GM08714 (cell line): ENCODE measurements around the gene THAP3.
"Not testable (repeated sequence)": the region's sequence is repeated elsewhere in the genome, so short reads cannot be mapped to it uniquely, and the experiment has no call there.

Experiments
- H3K4me3 ChIP-seq: fragments of 200-500 bp; sonication (Bioruptor generic); 2 replicates; pipeline ENCODE4 v1.5.1; 2014; ENCODE audit warnings: mild to moderate bottlenecking, low read length, inconsistent platforms
- ZNF274 ChIP-seq: IDR thresholded peaks from 2 replicates; pipeline ENCODE4 v1.6.1; 2012; ENCODE audit warnings: mild to moderate bottlenecking, low read depth, low read length

THAP3 gene

DNA sequence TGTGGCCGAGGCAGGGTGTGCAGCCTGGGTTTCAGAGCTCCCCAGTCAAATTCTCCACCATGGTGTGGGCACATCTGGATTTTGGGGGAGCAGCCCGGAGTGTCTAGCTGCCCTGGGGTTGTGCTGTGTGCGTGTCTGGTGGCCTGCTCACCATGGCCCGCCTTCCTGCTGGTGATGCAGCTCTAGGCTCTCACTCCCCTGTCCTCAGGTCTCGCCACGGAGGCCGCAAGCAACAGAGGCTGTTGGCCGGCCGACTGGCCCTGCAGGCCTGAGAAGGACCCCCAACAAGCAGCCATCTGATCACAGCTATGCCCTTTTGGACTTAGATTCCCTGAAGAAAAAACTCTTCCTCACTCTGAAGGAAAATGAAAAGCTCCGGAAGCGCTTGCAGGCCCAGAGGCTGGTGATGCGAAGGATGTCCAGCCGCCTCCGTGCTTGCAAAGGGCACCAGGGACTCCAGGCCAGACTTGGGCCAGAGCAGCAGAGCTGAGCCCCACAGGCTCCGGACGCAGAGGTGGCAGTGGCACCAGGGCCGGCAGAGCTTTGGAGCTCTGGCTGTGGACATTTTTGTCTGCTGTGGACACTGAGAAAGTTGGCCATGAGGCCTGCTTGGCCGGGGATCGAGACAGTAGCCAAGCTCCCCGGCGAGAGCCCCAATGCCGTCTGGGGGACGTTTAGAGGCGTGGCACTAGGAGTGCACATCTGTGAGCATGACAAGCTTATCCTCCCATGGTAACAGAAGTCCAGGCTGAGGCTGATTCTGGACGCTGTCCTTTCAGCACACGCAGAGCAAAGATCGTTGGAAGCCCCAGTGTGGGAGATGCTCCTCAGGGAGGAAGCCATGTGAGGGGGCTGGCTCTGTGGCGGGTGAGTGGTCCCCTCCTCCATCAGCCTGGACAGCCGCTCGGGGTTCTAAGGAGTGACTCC lies 8.2 kb downstream of the THAP3 start:
- no peak for TF ChIP-seq ZNF274
- no peak overlapping the region for H3K4me3 ChIP-seq

DNA sequence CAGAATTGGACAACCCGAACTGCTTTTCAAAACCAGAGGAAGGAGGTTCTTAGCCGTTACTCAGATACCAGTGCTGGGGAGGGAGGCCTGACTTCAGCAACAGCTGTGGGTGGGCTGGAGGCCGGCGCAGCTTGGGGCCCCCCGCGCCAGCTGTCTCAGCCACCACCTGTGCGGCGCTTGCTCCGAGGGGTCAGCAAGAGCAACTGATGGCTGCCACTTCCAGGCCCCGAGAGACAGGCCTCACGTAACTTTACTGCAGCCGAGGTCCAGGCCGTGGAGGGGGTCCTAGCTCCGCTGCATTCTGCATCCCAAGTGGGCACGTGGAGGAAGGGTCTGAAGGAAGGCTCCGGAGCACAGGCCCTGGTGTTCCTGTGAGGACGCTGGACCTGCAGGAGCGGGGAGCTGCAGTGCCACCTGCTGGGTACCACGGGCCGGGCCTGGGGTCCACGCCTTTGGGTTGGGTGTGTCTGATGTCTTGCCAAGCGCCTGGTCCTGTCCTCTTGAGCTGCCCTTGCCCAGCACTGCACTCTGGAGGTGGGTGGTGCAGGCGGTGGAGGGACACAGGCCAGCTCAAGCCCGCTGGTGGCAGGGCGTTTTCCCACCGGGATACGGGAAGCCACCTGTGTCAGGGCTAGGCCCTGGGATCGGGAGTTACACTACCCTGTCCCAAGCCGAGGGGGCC lies 9.8 kb downstream of the THAP3 start:
- H3K4me3 ChIP-seq, result no peak overlapping the region
- TF ChIP-seq ZNF274, result no peak

DNA sequence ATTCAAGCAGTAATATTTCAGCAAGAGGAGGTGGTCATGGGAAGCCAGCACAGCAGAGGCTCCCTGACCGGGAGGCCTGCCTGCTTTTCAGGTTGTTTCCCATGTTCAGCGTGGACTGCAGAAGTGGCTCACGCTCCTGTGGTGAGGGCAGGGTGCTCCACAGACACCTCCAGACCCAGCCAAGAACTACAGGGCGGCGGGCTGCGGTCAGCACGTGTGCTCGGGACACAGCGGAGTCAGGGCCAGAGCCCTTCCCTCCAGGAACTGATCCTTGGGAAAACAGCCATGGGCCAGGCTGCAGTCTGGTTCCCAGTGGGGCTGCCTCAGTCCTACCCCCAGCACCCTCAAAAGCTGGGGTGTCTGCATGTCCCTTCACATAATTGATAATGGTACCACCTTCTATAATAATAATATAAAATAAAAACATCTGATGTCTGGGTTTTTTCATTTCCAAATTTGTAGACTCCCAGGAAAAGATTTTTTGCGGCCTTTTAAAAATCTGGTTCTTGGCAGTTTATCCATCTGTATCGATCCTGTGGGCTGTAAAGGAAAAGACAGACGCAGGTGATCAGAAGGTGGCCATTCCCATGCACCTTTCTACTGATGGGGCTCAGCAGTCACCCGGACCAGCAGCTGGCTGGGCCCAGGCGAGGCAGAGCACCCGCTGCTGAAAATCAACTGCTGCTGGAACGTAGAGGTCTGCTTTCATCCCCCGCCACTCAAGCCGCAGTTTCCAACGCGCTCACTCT lies 10.7 kb downstream of the THAP3 start:
- no peak overlapping the region for H3K4me3 ChIP-seq
- no peak for TF ChIP-seq ZNF274

DNA sequence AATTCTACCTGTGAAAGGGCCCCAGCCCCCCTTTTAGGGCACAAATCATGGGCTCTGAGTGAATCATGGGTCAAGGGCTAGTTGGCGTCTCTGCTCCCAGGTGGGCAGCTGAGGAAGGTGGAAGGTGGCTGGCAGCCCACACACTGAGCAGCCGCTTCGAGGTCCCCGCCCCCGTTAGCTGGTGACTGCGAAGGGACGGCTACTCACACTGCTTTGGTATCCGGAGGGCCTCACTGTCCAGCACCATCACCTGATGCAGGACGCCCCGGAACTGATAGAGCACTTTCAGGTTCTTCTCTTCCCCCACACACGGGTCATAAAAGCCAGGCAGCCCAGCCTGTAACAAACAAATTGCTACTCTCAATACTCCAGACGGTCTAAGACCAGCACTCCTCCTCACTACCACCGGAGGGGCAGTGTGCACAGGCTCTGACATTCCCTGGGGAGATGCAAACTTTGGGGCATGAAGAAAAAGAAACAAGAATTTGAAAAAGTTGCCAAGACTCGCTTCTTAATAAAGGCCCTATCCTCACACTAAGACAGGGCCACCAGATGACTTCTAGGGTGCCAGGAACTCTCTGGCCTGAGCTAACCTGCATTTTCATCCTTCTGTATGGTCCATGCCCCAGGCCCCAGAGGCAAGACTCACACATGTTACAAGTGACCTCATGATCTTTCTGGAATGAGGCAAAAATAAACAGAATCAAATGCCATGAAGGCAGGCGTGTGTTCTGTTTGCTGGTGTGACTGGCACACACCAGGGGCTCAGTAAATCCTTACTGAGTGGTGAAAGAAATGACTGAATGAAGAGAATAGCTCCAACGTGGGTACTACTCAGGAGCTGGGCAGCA lies 11.5 kb downstream of the THAP3 start:
- no peak for TF ChIP-seq ZNF274

DNA sequence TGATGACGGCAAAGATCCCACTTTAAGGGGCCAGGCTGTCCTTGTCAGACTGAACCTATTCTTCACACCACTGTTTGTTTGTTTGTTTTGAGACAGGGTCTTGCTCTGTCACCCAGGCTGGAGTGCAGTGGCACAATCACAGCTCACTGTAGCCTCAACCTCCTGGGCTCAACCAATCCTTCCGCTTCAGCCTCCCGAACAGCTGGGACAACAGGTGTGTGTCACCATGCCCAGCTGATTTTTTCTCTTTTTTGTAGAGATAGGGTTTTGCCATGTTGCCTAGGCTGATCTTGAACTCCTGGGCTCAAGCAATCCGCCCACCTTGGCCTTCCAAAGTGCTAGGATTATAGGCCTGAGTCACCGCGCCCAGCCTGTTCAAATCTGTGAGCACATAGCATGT lies 12.1 kb downstream of the THAP3 start:
- not testable (repeated sequence) for H3K4me3 ChIP-seq

More for the DNA sequence above, 11.5 kb downstream of the THAP3 start:
- H3K4me3 ChIP-seq, result no peak overlapping the region

DNA sequence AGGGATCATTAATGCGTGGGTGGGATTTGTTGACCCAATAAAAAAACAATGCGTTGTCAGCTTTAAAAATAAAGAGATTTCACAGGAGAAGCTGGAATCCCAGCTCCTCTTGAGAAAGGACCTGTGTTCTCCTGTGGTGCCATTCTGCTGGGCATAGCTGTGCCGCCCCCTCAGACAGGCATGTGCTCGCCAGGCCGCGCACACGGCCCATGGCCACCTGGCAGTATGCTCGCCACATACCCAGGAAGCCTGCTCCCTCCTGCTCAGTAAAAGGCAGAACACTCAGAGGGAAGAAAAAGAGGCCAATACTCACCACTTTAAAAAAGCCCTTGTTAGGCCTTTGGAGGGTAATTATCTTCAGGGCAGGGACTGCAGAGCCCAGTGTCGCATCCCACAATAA lies 13.1 kb downstream of the THAP3 start:
- H3K4me3 ChIP-seq, result no peak overlapping the region
- TF ChIP-seq ZNF274, result no peak

DNA sequence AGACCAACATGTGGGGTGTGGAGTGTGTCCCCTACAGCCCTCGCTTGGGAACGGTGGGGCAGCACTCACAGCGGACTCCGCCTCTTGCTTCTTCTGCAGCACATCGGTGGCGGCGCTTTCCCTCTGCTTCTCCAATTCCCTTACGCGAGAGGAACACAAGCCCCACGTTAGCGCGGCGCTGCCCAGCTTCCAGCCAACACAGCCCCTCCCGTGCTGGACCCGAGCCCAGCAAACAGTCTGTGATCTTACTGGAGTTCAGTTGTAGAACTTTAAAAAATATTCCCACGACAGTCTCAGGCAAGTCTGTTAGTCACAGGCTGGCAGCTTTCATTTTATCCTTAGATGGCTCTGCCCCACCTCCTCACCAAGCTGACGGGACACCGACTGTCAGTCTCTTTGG lies 13.6 kb downstream of the THAP3 start:
- no peak for TF ChIP-seq ZNF274
- H3K4me3 ChIP-seq, result no peak overlapping the region

DNA sequence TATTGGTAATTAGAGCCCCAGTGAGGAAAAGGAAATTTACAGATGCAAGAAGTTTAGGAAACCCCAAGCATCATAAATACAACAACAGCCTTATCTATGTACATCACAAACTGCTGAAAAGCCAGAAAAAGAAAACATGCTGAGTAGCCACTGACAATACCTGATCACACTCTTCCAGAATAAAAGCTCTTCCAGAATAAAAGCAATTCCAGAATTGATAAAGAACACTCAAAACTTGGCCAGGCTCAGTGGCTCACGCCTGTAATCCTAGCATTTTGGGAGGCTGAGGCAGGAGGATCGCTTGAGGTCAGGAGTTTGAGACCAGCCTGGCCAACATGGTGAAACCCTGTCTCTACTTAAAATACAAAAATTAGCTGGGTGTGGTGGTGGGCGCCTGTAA lies 16.2 kb downstream of the THAP3 start:
- not testable (repeated sequence) for H3K4me3 ChIP-seq

DNA sequence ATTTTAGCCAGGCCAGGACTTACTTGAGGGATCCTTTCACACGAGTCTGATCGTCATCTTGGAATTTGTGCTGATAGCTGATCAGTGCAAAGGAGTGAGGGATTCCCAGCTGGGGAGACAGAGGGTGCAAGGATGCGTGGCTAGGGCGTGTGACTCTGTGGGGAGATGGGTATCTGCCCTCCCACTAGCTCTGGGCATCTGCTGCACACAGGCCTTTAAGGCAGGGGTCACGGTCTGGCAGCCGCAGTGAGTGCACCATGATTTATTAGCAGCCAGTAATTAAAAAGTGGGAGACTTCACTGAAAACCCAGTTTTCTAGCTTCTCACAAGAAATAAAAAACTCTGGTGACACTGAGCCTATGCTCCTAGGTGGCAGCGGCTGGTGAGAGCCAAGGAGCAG lies 20.4 kb downstream of the THAP3 start:
- no peak for TF ChIP-seq ZNF274
- H3K4me3 ChIP-seq, result no peak overlapping the region

DNA sequence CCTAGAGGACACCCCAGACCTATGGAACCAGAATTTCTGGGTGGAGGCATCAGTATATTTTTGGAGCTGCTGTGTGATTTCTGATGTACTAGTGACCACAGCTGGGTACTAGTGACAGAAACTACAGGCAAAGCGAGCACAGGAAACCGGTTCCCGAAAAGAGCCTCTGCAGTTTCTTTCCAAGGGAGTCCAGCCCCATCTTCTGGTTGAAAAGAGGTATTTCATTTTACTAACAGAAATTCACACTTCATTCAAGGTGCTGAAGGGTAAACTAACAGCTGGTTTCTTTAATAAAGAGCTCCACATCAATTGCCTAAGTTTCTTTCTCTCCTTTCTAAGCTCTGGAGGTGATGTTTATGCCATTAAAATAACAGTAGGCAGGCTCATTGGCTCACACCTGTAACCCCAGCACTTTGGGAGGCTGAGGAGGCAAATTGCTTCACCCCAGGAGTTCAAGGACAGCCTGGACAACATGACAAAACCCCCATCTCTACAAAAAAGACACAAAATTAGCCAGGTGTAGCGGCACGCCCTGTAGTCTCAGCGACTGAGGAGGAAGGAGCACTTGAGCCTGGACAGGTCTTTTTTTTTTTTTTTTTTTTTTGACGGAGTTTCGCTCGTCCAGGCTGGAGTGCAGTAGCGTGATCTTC lies 22.0 kb downstream of the THAP3 start:
- no peak overlapping the region for H3K4me3 ChIP-seq
- TF ChIP-seq ZNF274, result no peak

DNA sequence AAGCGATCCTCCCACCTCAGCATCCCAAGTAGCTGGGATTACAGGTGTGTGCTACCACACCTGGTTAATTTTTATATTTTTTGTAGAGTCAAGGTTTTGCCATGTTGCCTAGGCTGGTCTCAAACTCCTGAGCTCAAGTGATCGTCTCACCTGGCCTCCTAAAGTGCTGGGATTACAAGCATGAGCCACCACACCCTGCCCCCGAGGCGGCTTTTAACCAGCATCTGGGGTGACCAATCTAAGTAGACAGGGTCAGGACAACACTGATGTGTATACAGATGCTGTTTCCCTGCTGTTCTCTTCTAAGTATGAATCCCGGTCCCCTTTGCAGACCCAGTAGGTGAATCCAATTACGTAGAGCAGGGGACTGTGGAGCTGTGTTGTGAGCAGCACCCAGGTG lies 23.9 kb downstream of the THAP3 start:
- no peak for TF ChIP-seq ZNF274
- no peak overlapping the region for H3K4me3 ChIP-seq

DNA sequence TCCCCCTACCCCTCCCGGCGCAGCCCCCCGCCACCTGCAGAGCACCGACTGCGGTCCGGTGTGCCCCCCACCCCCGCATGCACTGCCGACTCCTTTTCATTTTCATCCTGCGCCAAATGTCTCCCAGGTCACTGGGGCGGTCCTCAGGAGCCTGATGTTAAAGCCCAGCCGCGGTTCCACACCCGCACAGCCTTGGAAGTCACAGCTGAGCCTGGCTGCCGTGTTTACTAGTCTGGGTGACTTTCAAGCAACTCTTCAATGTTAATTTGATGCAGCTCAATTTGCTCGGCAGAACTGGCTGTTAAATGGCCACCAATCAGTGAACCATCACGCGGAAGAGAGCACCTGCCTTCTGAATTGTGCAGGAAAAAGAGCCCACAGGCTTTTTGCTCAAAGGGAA lies 27.2 kb downstream of the THAP3 start:
- TF ChIP-seq ZNF274, result no peak

DNA sequence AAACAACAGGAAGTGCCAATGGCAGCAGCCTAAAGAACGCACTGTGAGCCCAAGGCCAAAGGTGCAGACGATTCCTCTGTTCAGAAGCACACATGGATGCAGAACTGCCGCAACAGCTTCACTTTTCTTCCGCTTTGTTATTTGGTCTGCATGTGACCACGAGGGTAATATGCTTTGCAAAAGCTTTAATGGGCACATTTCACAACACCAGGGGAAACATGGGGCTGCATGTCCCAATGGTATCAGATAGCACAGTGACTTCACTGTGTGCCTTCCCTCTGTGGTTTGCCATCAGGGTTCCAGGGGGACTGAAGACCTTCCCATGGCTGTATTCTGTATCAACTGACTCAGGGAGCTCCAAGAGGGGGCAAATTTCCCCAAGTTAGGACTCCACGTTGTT lies 28.3 kb downstream of the THAP3 start:
- no peak overlapping the region for H3K4me3 ChIP-seq
- no peak for TF ChIP-seq ZNF274

More for the DNA sequence above, 27.2 kb downstream of the THAP3 start:
- H3K4me3 ChIP-seq, result no peak overlapping the region
